Adrenal gland (tissue), 12 donors: Measurements from ENCODE around the gene MSMB. TPM values are rescaled to one million over a fixed set of nuclear protein-coding genes. Genes with fewer than 3 reads are reported as not detected.

Source experiments
- DNase-seq, 7 donors: peaks; one replicate each; pipeline ENCODE4 v3.0.0-alpha.2; 2019 to 2020
- H3K27ac ChIP-seq, 5 donors: fragments of 200-600 bp; sonication (generic) in 4 of 5; 1 replicate in 3 of 5; 2 replicates in 2 of 5; pipeline versions ENCODE4 v1.5.1 to v1.8.0; 2016 to 2020; ENCODE audit warnings: mild to moderate bottlenecking in 1 of 5
- H3K27me3 ChIP-seq: fragments of 200-600 bp; 2 replicates; pipeline ENCODE4 v1.8.0; 2021
- H3K36me3 ChIP-seq, 2 donors: fragments of 200-600 bp; replicated peaks in 1 of 2; 1 replicate in 1 of 2; 2 replicates in 1 of 2; pipeline versions ENCODE4 v1.5.1 to v1.8.0; 2018 to 2022
- H3K4me1 ChIP-seq, 2 donors: fragments of 200-600 bp; replicated peaks in 1 of 2; 1 replicate in 1 of 2; 2 replicates in 1 of 2; pipeline versions ENCODE4 v1.5.1 to v1.8.0; 2018 to 2021
- H3K4me3 ChIP-seq, 4 donors: fragments of 200-600 bp; sonication (generic) in 3 of 4; one replicate each; pipeline ENCODE4 v1.5.1; 2016 to 2018
- H3K9me3 ChIP-seq, 3 donors: fragments of 200-600 bp; sonication (generic) in 1 of 3; replicated peaks in 1 of 3; 1 replicate in 2 of 3; 2 replicates in 1 of 3; pipeline versions ENCODE4 v1.5.1 to v1.8.0; 2016 to 2021
- POLR2A ChIP-seq, 2 donors: fragments of 450-650 bp; IDR thresholded peaks; one replicate each; pipeline ENCODE4 v1.6.1; 2017; ENCODE audit warnings: antibody characterized with exemption in 2 of 2, mild to moderate bottlenecking in 2 of 2, moderate library complexity in 1 of 2
- WGBS, 4 donors: extraction: QIAGEN DNeasy Blood & Tissue Kit in 2 of 4; methylation state at CpG; one replicate each; pipeline versions ENCODE4 v1.1.5 to v1.1.7; 2013 to 2017; 5-methylcytosine and 5-hydroxymethylcytosine counted together
- intact Hi-C, 2 donors: fragments of 100-400 bp; cut with DNase I; formaldehyde crosslinking; loops; one replicate each; pipeline versions ENCODE4 v1.14.1 to v1.15.0; 2022 to 2023
- polyA plus RNA-seq, 3 donors: library from polyadenylated mRNA; stranded (reverse); fragments of 200-250 nt in 2 of 3; fragments of 350-450 nt in 1 of 3; fragmentation: Illumina TruSeq in 1 of 3; extraction: RNeasy Lipid Tissue Mini Kit (QIAGEN cat#74804) in 1 of 3; gene quantifications; one replicate each; pipeline ENCODE4 v1.2.3, GENCODE V29; 2013 to 2014
- total RNA-seq, 9 donors: library from RNA; depleted of rRNA in 4 of 9; stranded (reverse); fragments of >200 nt in 4 of 9; fragments of 120-200 nt in 1 of 9; fragmentation: NEBNext Ultra II Directional in 1 of 9; extraction: Animal tissue kit (Norgen Biotek cat#: 25700) in 1 of 9; gene quantifications; one replicate each; pipeline versions ENCODE4 v1.1.0 to v1.2.4, GENCODE V29; 2013 to 2023
- TF ChIP-seq, protein P1 (sequence below), 6 experiments: fragments of 450-650 bp in 4 of 6; fragments of 200-600 bp in 2 of 6; sonication (generic) in 1 of 6; IDR thresholded peaks; 1 replicate in 5 of 6; 2 replicates in 1 of 6; pipeline versions ENCODE4 v1.5.1 to v1.8.0; 2016 to 2021; ENCODE audit warnings: antibody characterized with exemption in 6 of 6, mild to moderate bottlenecking in 2 of 6, moderate library complexity in 1 of 6
- donor health status: healthy with polysubstance abuse.
- donor health status: Bipolar disorder and iron deficiency.
- donor health status: DM: yes; HTN: yes; CAD: no.
- donor health status: DM: no; HTN: no; CAD: no.
- donor health status: DM: no; HTN: no; CAD: no.
- donor health status: DM: yes; HTN: yes; CAD: no.

MSMB gene
- total and polyA plus RNA-seq, 12 donors = not detected

DNA sequence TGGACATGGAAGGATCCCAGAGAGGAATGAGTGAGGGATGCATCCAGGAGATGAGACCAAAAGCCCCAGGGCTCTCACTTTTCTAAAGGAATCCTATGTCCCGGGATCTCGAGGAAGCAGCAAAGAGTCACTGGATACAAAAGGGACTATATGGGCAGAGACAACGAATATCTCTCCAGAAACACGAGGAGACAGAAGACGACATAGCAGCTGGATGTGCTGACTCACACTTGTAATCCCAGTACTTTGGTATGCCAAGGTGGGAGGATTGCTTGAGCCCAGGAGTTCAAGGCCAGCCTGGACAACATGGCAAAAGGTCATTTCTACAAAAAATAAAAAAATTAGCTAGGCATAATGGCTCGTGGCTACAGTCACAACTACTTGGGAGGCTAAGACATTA is 24.7 kb upstream of the MSMB start:
- Histone ChIP-seq H3K4me3 (no peak overlapping the region), H3K4me1 (no peaks in the 10 kb centered on the region), H3K36me3 (no peaks in the 10 kb centered on the region), H3K27ac (no peak overlapping the region), H3K27me3 (no peaks in the 10 kb centered on the region), H3K9me3 (no peaks in the 10 kb centered on the region)
- DNase-seq = peak in 1 of 7 donors; percentile 2
- intact Hi-C loops = no loop called here
- 39 to 63% (median 48%) methylated on average over 6 of the region's 6 CpGs for WGBS, 4 donors
- TF ChIP-seq, protein P1, sequence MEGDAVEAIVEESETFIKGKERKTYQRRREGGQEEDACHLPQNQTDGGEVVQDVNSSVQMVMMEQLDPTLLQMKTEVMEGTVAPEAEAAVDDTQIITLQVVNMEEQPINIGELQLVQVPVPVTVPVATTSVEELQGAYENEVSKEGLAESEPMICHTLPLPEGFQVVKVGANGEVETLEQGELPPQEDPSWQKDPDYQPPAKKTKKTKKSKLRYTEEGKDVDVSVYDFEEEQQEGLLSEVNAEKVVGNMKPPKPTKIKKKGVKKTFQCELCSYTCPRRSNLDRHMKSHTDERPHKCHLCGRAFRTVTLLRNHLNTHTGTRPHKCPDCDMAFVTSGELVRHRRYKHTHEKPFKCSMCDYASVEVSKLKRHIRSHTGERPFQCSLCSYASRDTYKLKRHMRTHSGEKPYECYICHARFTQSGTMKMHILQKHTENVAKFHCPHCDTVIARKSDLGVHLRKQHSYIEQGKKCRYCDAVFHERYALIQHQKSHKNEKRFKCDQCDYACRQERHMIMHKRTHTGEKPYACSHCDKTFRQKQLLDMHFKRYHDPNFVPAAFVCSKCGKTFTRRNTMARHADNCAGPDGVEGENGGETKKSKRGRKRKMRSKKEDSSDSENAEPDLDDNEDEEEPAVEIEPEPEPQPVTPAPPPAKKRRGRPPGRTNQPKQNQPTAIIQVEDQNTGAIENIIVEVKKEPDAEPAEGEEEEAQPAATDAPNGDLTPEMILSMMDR (IDR thresholded peaks at IDR 0.05) = no peak
- no peak for TF ChIP-seq POLR2A (IDR thresholded peaks at IDR 0.05)

DNA sequence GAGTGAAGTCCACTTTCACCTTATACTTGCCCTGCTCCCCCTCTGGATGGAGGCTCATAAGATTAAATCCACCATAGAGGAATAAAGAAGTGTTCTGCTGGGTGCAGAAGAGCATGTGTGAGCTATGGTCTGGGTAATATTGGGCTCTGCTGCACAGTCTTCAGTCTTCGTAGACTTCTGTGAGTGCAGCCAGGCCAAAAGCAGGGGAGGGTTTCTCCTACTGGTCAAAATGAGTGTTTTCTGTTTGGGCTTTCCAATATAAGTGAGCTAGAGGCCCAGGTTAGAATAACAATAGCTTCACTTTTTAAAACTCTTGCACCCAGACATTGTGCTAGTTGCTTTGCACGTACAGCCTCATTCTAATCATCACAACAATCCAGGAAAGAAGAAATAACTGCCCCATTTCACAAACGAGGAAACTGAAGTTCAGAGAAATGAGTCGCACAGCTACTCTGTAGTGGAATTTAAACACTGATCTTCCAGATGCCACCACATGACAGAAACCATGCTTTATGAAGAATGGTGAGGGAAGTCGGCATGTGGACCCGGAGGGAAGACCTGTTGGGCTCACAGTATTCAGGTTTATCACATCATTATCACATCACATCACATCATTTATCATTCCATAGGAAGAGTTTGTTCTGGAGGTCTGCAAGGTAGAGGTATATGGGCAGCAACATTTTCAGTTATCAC is 23.8 kb upstream of the MSMB start:
- intact Hi-C loops = no loop called here

DNA sequence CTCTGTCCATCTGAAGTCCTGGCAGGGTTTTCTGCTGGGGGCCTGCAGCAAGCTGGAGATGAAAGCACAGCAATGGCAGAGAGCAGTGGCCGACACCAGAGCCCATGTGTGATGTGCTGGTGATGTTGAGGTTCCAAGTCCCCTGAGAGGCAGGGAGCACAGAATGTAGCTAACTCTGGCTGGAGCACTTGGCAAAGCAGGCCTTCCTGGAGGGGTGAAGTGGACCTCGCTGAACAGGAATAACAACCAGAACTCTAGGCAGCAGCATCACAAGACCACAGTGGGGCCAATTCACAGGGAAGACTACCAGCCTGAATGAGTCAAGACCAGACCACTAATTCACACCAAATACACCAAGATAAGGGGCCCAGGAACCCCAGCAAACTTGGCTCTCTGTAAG is 22.8 kb upstream of the MSMB start:
- WGBS, 4 donors = 60 to 86% (median 79%) methylated on average over 1 to 2 of the region's 2 CpGs
- no peak overlapping the region for H3K4me3 ChIP-seq
- H3K27me3 ChIP-seq = no peaks in the 10 kb centered on the region
- H3K27ac ChIP-seq = no peak overlapping the region
- no peak for TF ChIP-seq POLR2A (IDR thresholded peaks at IDR 0.05)
- TF ChIP-seq, protein P1 (IDR thresholded peaks at IDR 0.05) = no peak
- no peaks in the 10 kb centered on the region for H3K36me3 ChIP-seq
- no peaks in the 10 kb centered on the region for H3K4me1 ChIP-seq
- no peaks in the 10 kb centered on the region for H3K9me3 ChIP-seq
- no peak for DNase-seq
- intact Hi-C loops = no loop called here

More for the DNA sequence above, 23.8 kb upstream of the MSMB start:
- Histone ChIP-seq H3K27ac (no peak overlapping the region), H3K36me3 (no peaks in the 10 kb centered on the region), H3K27me3 (no peaks in the 10 kb centered on the region), H3K4me1 (no peaks in the 10 kb centered on the region), H3K4me3 (no peak overlapping the region), H3K9me3 (no peaks in the 10 kb centered on the region)
- DNase-seq = no peak
- WGBS, 4 donors = 62 to 71% (median 66%) methylated on average over 6 of the region's 6 CpGs
- no peak for TF ChIP-seq POLR2A (IDR thresholded peaks at IDR 0.05)
- TF ChIP-seq, protein P1 (IDR thresholded peaks at IDR 0.05) = no peak

DNA sequence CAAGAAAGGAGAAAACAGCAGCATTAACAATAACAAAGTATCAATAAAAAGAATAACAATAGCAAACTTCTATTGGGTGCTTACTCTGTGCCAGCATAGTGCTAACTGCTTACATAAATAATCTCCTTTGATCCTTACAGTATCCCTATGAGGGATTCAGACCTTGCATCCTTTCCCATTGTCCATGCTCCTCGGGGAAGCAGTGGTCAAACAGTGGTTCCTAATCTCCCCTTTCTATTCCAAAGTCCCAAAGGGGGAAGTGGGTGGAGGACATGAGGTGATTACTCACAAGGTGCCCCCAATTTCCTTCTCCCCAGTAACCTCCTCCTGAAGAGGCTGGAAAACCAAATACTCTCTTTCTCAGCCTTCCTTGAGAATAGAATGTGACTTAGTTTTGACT is 22.0 kb upstream of the MSMB start:
- Histone ChIP-seq H3K27me3 (no peaks in the 10 kb centered on the region), H3K27ac (no peak overlapping the region), H3K36me3 (no peaks in the 10 kb centered on the region), H3K4me3 (no peak overlapping the region), H3K9me3 (no peaks in the 10 kb centered on the region), H3K4me1 (no peaks in the 10 kb centered on the region)
- intact Hi-C loops = no loop called here
- 73 to 83% (median 79%) methylated on average over 1 of the region's 1 CpG for WGBS, 4 donors
- DNase-seq = no peak
- TF ChIP-seq, protein P1 (IDR thresholded peaks at IDR 0.05) = no peak
- TF ChIP-seq POLR2A (IDR thresholded peaks at IDR 0.05) = no peak
